SHP77 (cell line): ENCODE results near the gene NECTIN2.
"Not testable (repeated sequence)": the region's sequence is repeated elsewhere in the genome, so short reads cannot be mapped to it uniquely, and the experiment has no call there.

Source experiments
- DNase-seq, 2 experiments: peaks; one replicate each; lab custom pipeline; 2025; lab: John Stamatoyannopoulos, UW

The NECTIN2 gene

GRCh38 chr19:44851427-44851826 is 5.3 kb downstream of the NECTIN2 start:
- DNase-seq = no peak

- no peak for DNase-seq
These were observed 9.5 kb downstream of the NECTIN2 start for GRCh38 chr19:44855606-44856005.

DNA sequence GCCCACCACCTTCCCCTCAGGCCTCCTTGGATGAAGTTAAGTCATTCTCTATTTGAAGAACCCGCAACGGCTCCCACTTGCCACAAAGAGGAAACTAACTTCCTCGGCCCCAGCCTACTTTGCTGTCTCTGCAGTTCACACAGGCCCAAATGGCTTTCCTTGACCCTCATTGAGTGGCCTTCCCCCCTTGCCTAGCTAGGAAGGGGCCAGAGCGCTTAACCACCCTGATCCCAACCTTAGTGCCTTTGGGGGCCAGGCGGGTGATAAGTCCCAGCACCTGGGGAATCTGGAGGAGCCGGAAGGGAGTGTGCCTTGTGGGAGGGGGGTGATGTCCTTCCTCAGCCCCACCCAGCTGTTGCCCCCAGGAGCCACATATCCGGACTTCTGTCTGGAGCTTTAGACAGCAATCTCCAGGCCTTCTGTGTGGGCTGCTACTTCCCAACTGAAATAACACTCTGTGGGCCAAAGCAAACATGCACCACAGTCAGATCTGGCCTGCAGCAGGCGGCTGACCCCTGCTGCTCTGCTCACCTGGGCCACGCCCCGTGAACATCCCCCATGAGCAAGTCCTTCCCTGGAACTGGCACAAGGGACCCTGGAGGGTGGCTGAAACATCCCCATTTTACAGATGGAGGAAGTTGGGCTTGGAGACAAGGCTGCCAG is 10.5 kb downstream of the NECTIN2 start:
- DNase-seq = peak; percentile 48 to 56

DNA sequence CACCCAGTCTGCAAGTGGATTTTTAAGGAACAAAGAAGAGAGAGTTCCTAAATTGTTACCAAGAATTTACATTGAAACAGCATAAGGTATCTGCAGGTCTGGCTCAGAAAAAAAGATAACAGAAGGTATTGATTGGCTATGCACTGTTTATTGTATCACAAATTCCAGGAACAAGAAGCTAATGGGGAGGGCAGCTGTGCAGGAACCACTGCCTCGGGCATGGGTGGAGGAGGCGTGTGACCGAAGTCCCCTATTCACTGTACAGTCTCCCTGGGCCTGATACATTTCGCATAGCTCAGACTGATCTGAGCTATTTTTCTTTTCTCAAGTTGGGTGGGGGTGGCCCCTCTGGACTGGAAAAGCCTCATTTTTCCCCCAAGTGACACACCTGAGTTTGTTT is 11.7 kb downstream of the NECTIN2 start:
- DNase-seq = no peak

DNA sequence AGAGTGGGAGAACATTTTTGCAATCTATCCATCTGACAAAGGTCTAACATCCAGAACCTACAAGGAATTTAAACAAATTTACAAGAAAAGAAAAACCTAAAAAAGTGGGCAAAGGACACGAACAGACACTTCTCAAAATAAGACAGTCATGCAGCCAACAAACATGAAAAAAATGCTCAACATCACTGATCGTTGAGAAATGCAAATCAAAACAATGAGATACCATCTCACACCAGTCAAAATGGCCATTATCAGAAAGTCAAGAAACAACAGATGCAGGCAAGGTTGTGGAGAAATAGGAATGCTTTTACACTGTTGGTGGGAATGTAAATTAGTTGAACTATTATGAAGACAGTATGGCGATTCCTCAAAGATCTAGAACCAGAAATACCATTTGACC is 15.5 kb downstream of the NECTIN2 start:
- not testable (repeated sequence) for DNase-seq

DNA sequence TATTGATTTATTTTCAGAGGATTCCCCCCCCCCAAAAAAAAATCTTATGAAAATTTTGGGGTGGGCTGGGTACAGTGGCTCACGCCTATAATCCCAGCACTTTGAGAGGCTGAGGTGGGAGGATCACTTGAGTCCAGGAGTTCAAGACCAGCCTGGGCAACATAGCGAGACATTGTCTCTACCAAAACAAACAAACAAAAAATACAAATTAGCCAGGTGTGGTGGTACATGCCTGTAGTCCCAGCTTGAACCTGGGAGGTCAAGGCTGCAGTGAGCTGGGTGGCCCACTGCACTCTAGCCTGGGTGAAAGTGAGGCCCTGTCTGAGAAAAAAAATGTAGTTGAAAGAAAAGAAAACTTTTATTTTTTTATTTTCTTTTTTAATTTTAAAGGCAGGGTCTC is 17.9 kb downstream of the NECTIN2 start:
- no peak for DNase-seq

DNA sequence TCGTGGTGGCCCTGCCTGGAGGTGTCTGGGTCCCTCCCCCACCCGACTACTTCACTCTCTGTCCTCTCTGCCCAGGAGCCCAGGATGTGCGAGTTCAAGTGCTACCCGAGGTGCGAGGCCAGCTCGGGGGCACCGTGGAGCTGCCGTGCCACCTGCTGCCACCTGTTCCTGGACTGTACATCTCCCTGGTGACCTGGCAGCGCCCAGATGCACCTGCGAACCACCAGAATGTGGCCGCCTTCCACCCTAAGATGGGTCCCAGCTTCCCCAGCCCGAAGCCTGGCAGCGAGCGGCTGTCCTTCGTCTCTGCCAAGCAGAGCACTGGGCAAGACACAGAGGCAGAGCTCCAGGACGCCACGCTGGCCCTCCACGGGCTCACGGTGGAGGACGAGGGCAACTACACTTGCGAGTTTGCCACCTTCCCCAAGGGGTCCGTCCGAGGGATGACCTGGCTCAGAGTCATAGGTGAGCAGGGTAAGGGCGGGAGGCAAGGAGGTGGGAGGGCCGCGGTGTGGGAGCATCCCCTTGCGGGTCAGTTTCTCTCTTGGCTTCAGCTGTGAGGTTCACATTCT is 19.2 kb downstream of the NECTIN2 start:
- DNase-seq = no peak

DNA sequence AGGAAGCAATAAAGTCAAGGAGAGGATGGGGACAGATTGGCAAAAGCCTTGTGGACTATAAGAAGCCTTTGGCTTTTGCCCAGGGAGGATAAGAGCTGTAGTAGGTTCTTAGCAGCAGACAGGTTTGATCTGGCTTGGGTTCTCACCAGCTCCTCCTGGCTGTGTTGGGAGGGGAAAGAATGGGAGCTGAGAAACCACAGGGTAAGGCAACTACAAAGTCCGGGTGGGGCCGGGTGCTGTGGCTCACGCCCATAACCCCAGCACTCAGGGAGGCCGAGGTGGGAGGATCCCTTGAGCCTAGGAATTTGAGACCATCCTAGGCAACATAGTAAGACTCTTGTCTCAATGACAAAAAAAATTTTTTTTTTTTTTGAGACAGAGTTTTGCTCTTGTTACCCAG is 20.6 kb downstream of the NECTIN2 start:
- DNase-seq = no peak

- DNase-seq = no peak
These were observed 21.5 kb downstream of the NECTIN2 start for GRCh38 chr19:44867578-44867977.

DNA sequence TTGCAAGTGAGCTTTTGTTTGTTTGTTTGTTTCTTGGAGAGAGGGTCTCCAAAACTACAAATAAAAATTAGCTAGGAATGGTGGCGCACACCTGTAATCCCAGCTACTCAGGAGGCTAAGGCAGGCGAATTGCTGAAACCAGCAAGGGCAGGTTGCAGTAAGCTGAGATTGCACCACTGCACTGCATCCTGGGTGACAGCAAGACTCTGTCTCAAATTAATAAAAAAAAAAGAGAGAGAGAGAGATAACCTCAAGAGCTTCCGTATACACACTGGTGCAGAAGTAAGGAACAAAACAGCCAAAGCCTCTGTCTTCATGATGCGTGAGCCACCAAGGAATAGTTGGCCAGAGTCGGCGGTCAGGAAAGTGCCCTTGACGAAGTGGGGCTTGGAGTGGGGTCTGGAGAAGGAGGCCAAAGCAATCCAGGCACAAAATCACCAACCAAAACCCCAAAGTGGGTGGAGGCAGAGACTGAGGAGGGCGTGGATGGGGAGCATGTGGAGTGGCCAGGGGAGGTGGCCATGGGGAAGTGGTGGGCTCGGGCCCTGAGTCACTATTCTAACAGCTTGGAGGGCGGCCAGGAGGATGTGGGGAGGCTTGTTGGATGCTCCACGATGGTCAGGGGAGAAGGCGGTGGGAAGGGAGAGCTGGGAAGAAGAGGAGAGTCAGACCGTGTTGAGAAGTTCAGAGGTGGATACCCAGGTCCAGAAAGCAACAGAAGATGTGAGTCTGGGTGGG is 23.8 kb downstream of the NECTIN2 start:
- no peak for DNase-seq

DNA sequence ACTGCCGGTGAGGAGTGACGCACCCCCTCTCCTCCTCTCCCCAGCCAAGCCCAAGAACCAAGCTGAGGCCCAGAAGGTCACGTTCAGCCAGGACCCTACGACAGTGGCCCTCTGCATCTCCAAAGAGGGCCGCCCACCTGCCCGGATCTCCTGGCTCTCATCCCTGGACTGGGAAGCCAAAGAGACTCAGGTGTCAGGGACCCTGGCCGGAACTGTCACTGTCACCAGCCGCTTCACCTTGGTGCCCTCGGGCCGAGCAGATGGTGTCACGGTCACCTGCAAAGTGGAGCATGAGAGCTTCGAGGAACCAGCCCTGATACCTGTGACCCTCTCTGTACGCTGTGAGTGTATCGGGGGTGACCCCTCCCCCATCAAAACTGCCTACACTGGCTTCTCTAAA is 25.7 kb downstream of the NECTIN2 start:
- no peak for DNase-seq

GRCh38 chr19:44872661-44873060 is 26.6 kb downstream of the NECTIN2 start:
- no peak for DNase-seq

- DNase-seq = no peak
These were observed 28.2 kb downstream of the NECTIN2 start for GRCh38 chr19:44874317-44874716.

GRCh38 chr19:44875666-44876451 is 29.8 kb downstream of the NECTIN2 start:
- no peak for DNase-seq

- DNase-seq = no peak
These were observed 30.9 kb downstream of the NECTIN2 start for GRCh38 chr19:44876930-44877535.

DNA sequence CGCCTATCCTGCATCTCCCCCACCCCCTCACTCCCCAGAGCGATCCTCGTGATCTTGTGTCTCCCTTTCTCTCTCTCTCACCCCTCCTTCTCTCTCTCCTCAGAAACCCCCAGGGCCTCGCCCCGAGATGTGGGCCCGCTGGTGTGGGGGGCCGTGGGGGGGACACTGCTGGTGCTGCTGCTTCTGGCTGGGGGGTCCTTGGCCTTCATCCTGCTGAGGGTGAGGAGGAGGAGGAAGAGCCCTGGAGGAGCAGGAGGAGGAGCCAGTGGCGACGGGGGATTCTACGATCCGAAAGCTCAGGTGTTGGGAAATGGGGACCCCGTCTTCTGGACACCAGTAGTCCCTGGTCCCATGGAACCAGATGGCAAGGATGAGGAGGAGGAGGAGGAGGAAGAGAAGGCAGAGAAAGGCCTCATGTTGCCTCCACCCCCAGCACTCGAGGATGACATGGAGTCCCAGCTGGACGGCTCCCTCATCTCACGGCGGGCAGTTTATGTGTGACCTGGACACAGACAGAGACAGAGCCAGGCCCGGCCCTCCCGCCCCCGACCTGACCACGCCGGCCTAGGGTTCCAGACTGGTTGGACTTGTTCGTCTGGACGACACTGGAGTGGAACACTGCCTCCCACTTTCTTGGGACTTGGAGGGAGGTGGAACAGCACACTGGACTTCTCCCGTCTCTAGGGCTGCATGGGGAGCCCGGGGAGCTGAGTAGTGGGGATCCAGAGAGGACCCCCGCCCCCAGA is 32.2 kb downstream of the NECTIN2 start:
- no peak for DNase-seq

- DNase-seq = no peak
These were observed 33.4 kb downstream of the NECTIN2 start for GRCh38 chr19:44879309-44880065.

GRCh38 chr19:44882063-44882462 is 36.0 kb downstream of the NECTIN2 start:
- no peak for DNase-seq

GRCh38 chr19:44882619-44883397 is 36.7 kb downstream of the NECTIN2 start:
- DNase-seq = not testable (repeated sequence)

- no peak for DNase-seq
These were observed 37.8 kb downstream of the NECTIN2 start for GRCh38 chr19:44883922-44884321.
